ENCODE data around the gene OCSTAMP. TPM values are rescaled to one million over a fixed set of nuclear protein-coding genes. Genes with fewer than 3 reads are reported as not detected.

Gene OCSTAMP
- total RNA-seq, 1 experiment from 2014 or later: not detected

DNA sequence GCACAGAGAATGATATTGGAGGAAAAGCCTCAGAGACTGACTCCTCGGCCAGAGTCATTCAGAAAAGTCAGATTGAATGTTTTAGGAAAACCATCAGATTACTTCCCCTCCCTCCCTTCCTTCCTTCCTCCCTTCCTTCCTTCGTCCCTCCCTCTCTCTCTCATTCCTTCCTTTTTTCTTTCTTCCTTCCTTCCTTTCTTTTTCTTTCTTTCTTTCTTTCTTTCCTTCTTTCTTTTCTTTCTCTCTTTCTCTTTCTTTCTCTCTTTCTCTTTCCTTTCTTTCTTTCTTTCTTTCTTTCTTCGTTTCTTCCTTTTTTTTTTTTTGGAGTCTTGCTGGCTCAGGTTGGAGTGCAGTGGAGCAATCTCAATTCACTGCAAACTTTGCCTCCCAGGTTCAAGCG, 7.4 kb downstream of the OCSTAMP start:
- no peaks in the 10 kb centered on the region for H3K36me3 Mint-ChIP-seq (ENCODE audit: insufficient read depth, unreplicated experiment)
- Histone ChIP-seq H3K36me3 (ENCODE audit: control insufficient read depth, insufficient read depth, low read length) (no peaks in the 10 kb centered on the region), H3K4me1 (no peaks in the 10 kb centered on the region), H3K4me3 (ENCODE audit: low read depth, low read length) (no peak overlapping the region), H3K9me3 (no peaks in the 10 kb centered on the region), H3K27me3 (replicated peaks; ENCODE audit: control insufficient read depth, insufficient read depth, low read length) (no peaks in the 10 kb centered on the region; the same call in 1 of the 2 replicates)
- no TSS peak for BruUV-seq (replicated peaks)
- intact Hi-C loops (cut with micrococcal nuclease; ENCODE audit: unreplicated experiment): no loop called here
- no peak for DNase-seq
- POLR2A ChIA-PET: no interaction called here
- no peak overlapping the region for H3K27ac Mint-ChIP-seq (ENCODE audit: unreplicated experiment)
- no peaks in the 10 kb centered on the region for H3K4me1 Mint-ChIP-seq (ENCODE audit: low read depth, unreplicated experiment)
- peaks cover 11% of the 10 kb centered on the region for H3K27me3 Mint-ChIP-seq (ENCODE audit: insufficient read depth, unreplicated experiment)
- CTCF ChIA-PET: interaction anchor here (0.8 kb wide), 1 partner anchor 210 kb away, joined by 3 read pairs; no protein-coding TSS in a partner anchor
- H3K9me3 Mint-ChIP-seq (ENCODE audit: unreplicated experiment): no peaks in the 10 kb centered on the region
- H3K4me3 Mint-ChIP-seq (ENCODE audit: unreplicated experiment): no peak overlapping the region
- TF ChIP-seq, protein P1, sequence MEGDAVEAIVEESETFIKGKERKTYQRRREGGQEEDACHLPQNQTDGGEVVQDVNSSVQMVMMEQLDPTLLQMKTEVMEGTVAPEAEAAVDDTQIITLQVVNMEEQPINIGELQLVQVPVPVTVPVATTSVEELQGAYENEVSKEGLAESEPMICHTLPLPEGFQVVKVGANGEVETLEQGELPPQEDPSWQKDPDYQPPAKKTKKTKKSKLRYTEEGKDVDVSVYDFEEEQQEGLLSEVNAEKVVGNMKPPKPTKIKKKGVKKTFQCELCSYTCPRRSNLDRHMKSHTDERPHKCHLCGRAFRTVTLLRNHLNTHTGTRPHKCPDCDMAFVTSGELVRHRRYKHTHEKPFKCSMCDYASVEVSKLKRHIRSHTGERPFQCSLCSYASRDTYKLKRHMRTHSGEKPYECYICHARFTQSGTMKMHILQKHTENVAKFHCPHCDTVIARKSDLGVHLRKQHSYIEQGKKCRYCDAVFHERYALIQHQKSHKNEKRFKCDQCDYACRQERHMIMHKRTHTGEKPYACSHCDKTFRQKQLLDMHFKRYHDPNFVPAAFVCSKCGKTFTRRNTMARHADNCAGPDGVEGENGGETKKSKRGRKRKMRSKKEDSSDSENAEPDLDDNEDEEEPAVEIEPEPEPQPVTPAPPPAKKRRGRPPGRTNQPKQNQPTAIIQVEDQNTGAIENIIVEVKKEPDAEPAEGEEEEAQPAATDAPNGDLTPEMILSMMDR (IDR thresholded peaks at IDR 0.05; ENCODE audit: insufficient read depth in 1 of 2, low read depth in 1 of 2, low read length in 1 of 2, severe bottlenecking in 1 of 2, unreplicated experiment in 1 of 2): no peak

DNA sequence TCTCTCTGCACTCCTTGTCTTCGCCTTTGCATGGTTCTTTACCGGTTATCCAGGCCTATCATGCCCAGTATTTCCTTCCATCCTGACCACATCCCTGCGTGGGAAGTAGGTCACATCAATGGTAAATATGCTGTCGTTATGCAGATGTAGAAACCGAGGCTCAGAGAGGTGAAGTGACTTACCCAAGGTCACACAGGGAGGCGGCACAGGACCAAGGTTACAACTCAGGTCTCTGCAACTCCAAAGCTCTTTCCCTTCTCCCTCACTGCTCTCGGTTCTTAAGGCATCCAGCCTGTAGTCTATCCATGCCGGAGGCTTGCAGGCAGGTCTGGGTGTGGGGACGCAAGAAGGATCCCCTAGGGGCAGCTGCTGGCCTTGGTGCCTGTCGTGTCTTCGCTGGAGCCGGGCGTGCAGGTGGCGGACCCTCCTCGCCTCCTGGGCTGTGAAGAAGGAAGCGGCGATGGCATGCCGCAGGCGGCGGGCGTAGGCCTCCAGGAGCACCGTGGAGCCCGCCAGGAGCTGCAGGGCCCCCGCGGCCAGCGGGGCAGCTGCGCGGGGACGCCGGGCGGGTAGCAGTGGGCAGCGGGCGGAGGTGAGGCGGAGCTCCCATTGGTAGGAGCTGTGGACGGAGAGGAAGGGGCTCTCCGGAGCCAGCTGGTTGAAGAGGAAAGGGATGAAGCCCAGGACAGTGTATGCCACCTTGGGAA, 9.1 kb downstream of the OCSTAMP start:
- DNase-seq: no peak
- H3K36me3 Mint-ChIP-seq (ENCODE audit: insufficient read depth, unreplicated experiment): no peaks in the 10 kb centered on the region
- H3K4me1 Mint-ChIP-seq (ENCODE audit: low read depth, unreplicated experiment): no peaks in the 10 kb centered on the region
- H3K27me3 ChIP-seq (replicated peaks; ENCODE audit: control insufficient read depth, insufficient read depth, low read length): no peaks in the 10 kb centered on the region; the same call in 1 of the 2 replicates
- no peak overlapping the region for H3K4me3 Mint-ChIP-seq (ENCODE audit: unreplicated experiment)
- intact Hi-C loops (cut with micrococcal nuclease; ENCODE audit: unreplicated experiment): no loop called here
- no peaks in the 10 kb centered on the region for H3K9me3 Mint-ChIP-seq (ENCODE audit: unreplicated experiment)
- no peaks in the 10 kb centered on the region for H3K4me1 ChIP-seq
- ChIA-PET POLR2A (no interaction called here), CTCF (no interaction called here)
- H3K27ac Mint-ChIP-seq (ENCODE audit: unreplicated experiment): no peak overlapping the region
- no peaks in the 10 kb centered on the region for H3K9me3 ChIP-seq
- H3K27me3 Mint-ChIP-seq (ENCODE audit: insufficient read depth, unreplicated experiment): peaks cover 14% of the 10 kb centered on the region
- no peak overlapping the region for H3K4me3 ChIP-seq (ENCODE audit: low read depth, low read length)
- TF ChIP-seq, protein P1 (IDR thresholded peaks at IDR 0.05; ENCODE audit: insufficient read depth in 1 of 2, low read depth in 1 of 2, low read length in 1 of 2, severe bottlenecking in 1 of 2, unreplicated experiment in 1 of 2): no peak
- BruUV-seq (replicated peaks): no TSS peak
- no peaks in the 10 kb centered on the region for H3K36me3 ChIP-seq (ENCODE audit: control insufficient read depth, insufficient read depth, low read length)

DNA sequence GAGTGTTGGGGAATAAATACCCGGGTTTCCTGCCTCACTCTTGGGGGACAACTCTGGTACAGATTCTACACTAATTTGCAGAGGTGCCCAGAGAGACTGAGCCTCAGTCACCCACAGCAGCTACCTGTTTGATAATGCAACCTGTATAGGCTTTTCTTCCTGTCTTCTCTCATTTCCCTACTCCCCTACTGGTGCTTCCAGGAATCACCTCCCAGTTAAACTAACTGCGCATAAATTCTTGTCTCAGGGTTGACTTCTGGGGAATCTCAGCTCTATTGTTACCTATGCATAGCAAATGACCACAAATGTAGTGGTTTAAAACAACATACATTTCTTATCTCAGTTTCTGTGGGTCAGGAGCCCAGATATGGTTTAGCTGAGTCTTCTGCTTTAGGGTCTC, 11.3 kb downstream of the OCSTAMP start:
- Histone ChIP-seq H3K4me1 (no peaks in the 10 kb centered on the region), H3K4me3 (ENCODE audit: low read depth, low read length) (no peak overlapping the region), H3K27me3 (replicated peaks; ENCODE audit: control insufficient read depth, insufficient read depth, low read length) (no peaks in the 10 kb centered on the region; the same call in 1 of the 2 replicates), H3K9me3 (no peaks in the 10 kb centered on the region), H3K36me3 (ENCODE audit: control insufficient read depth, insufficient read depth, low read length) (no peaks in the 10 kb centered on the region)
- intact Hi-C loops (cut with micrococcal nuclease; ENCODE audit: unreplicated experiment): no loop called here
- peaks cover 16% of the 10 kb centered on the region for H3K27me3 Mint-ChIP-seq (ENCODE audit: insufficient read depth, unreplicated experiment)
- POLR2A ChIA-PET: no interaction called here
- CTCF ChIA-PET: interaction anchor here (0.6 kb wide), 1 partner anchor 149 kb away, joined by 3 read pairs; no protein-coding TSS in a partner anchor
- no peak overlapping the region for H3K27ac Mint-ChIP-seq (ENCODE audit: unreplicated experiment)
- H3K4me1 Mint-ChIP-seq (ENCODE audit: low read depth, unreplicated experiment): no peaks in the 10 kb centered on the region
- DNase-seq: no peak
- no peaks in the 10 kb centered on the region for H3K9me3 Mint-ChIP-seq (ENCODE audit: unreplicated experiment)
- no peak overlapping the region for H3K4me3 Mint-ChIP-seq (ENCODE audit: unreplicated experiment)
- TF ChIP-seq, protein P1 (IDR thresholded peaks at IDR 0.05; ENCODE audit: insufficient read depth in 1 of 2, low read depth in 1 of 2, low read length in 1 of 2, severe bottlenecking in 1 of 2, unreplicated experiment in 1 of 2): peak; percentile 27 to 39
- no TSS peak for BruUV-seq (replicated peaks)
- no peaks in the 10 kb centered on the region for H3K36me3 Mint-ChIP-seq (ENCODE audit: insufficient read depth, unreplicated experiment)

Measured in Caco-2 (cell line).